ENCODE data around the gene STEAP3.

STEAP3 gene

DNA sequence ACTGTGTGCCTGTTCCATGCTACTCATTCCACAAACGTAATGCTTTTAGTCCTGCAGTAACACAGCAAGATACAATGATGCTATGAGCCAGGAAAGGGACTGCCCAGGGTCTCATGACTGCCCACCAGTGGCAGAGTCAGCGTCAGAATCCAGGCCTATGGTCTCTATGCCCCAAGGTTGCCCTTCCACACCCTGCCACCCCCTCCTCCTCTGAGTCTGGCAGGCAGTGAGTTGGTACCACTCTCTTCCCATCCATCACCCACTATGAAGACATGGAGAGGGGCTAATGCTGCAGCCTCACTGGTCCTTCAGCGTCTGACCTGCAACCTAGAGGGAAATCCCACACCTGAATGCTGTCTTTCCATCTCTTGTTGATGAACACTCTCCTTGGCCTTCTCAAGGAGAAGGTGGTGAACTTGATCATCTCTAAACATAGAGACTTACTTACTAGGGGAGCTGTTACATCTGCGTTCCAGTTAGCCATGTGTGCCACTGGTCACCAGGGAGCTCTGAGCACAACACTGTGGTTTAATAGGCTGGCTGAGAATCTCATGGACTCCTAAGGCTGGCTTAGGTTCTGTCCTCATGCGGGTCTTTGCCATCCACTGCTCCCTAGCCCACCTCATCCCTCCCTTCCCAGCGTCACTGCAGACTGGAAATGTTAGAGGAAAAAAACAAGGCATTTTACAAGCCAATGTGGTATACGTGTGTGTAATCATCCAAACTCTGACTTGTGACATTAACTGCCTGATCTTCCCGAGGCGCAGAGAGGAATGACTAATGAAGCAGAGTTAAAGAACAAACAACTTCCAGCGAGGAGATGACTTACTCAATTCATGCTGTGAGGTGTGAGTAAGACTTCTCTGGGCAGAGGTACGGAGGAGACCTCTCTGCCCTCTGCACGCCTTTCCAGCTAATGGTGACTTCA, 28.8 kb downstream of the STEAP3 start:
- H3K4me3 ChIP-seq (ENCODE audit: insufficient read depth, low read depth, low read length, poor library complexity, severe bottlenecking): no peak overlapping the region

DNA sequence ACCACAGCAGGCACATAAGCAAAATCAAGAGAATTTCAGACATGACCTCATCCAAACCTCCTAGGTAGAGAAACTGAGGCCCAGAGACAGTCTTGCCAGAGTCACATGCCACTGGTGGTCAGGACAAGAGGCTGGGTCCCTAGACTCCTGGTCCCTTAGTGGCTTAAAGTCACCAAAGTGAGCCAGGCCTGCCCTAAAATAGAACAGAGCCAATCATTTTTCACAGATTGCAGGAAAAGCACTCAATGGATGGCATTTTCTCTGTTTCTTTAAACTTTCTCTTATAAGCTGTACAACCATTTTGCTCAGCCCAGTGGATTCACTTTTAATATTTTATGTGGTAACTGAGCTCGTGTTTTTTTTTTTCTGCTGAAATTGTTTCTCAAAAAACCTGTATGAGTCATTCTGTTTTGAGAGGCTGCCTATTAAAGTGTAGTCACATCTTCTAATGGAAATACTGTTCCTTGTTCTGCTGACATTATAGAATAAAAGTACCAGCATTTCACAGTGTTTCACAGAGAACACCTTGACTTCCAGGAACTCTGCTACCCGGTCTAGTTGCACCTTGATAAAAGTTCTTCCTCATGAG, 29.6 kb downstream of the STEAP3 start:
- no peaks in the 10 kb centered on the region for H3K4me1 ChIP-seq (ENCODE audit: control insufficient read depth, insufficient read depth, low read length, poor library complexity, severe bottlenecking)

More for the DNA sequence above, 28.8 kb downstream of the STEAP3 start:
- Histone ChIP-seq H3K9me3 (ENCODE audit: control insufficient read depth, low read length) (no peaks in the 10 kb centered on the region), H3K27ac (ENCODE audit: insufficient read depth, low read length, poor library complexity, severe bottlenecking) (no peak overlapping the region), H3K27me3 (replicated peaks; ENCODE audit: control insufficient read depth, insufficient read depth, low read length, poor library complexity, severe bottlenecking) (no peaks in the 10 kb centered on the region), H3K4me1 (ENCODE audit: control insufficient read depth, insufficient read depth, low read length, poor library complexity, severe bottlenecking) (no peaks in the 10 kb centered on the region), H3K36me3 (ENCODE audit: control insufficient read depth, insufficient read depth, low read length) (no peaks in the 10 kb centered on the region)
- DNase-seq: no peak

DNA sequence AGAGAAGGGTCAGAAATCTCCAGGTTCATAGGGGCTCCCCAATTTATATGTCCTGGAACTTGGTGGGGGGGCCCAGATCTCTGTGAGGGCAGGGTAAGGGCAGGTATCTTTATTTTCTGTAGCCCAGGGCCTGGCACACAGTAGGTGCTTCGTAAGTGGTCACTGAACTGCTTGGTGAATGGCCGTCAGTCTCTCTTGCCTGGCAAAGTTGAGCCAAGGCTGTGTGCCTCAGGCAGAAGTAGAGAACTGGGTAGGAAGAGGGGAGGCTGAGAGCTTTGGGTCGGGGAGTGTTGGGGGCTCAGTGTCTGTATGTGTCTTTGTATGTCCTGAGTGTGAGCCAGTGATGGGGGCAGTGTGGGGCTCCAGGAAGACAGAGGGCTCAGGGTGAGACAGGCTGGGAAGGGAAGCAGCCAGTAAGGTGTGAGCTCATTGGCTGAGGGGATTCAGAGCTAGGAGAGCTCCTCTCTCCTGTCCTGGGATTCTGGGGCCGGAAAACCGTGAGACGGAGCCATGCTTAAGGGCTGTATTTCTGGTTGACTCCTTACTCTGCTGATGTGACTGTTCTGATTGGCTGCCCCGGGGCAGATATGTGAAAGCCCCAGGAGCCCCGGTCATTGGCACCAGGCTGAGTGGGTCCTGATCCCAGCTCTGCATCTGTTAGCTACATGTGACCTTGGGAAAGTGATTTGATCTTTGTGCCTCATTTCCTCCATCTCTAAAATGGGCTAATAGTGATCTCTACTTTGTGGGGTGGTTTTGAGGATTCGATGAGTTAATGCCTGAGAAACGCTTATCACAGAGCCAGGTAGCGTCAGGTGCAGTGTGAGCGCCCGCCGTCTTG, 30.3 kb downstream of the STEAP3 start:
- H3K9me3 ChIP-seq (ENCODE audit: control insufficient read depth, low read length): no peaks in the 10 kb centered on the region
- no peak for DNase-seq
- H3K27me3 ChIP-seq (replicated peaks; ENCODE audit: control insufficient read depth, insufficient read depth, low read length, poor library complexity, severe bottlenecking): no peaks in the 10 kb centered on the region
- no peaks in the 10 kb centered on the region for H3K36me3 ChIP-seq (ENCODE audit: control insufficient read depth, insufficient read depth, low read length)
- H3K4me1 ChIP-seq (ENCODE audit: control insufficient read depth, insufficient read depth, low read length, poor library complexity, severe bottlenecking): no peaks in the 10 kb centered on the region
- no peak overlapping the region for H3K27ac ChIP-seq (ENCODE audit: insufficient read depth, low read length, poor library complexity, severe bottlenecking)
- no peak overlapping the region for H3K4me3 ChIP-seq (ENCODE audit: insufficient read depth, low read depth, low read length, poor library complexity, severe bottlenecking)

More for the DNA sequence above, 29.6 kb downstream of the STEAP3 start:
- H3K27ac ChIP-seq (ENCODE audit: insufficient read depth, low read length, poor library complexity, severe bottlenecking): no peak overlapping the region
- H3K27me3 ChIP-seq (replicated peaks; ENCODE audit: control insufficient read depth, insufficient read depth, low read length, poor library complexity, severe bottlenecking): no peaks in the 10 kb centered on the region
- H3K4me3 ChIP-seq (ENCODE audit: insufficient read depth, low read depth, low read length, poor library complexity, severe bottlenecking): no peak overlapping the region
- H3K9me3 ChIP-seq (ENCODE audit: control insufficient read depth, low read length): no peaks in the 10 kb centered on the region
- H3K36me3 ChIP-seq (ENCODE audit: control insufficient read depth, insufficient read depth, low read length): no peaks in the 10 kb centered on the region
- no peak for DNase-seq

DNA sequence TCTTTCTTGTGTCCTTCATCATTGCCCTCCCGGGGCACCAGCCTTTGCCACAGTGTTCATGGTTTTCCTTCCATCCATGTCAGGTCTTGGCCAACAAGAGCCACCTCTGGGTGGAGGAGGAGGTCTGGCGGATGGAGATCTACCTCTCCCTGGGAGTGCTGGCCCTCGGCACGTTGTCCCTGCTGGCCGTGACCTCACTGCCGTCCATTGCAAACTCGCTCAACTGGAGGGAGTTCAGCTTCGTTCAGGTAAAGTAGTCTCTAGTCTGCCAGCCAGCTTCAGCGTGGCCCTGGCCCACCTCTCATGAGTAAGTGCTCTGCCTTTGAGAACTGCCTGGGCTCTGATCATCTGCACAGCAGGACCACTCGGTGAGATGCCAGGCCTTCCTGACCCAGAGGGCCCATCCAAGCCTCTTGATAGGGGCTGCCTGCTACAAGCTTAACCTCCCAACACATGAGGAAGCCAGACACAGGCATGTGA, 31.0 kb downstream of the STEAP3 start:
- no peaks in the 10 kb centered on the region for H3K27me3 ChIP-seq (replicated peaks; ENCODE audit: control insufficient read depth, insufficient read depth, low read length, poor library complexity, severe bottlenecking)
- no peak for DNase-seq
- H3K4me3 ChIP-seq (ENCODE audit: insufficient read depth, low read depth, low read length, poor library complexity, severe bottlenecking): no peak overlapping the region
- H3K9me3 ChIP-seq (ENCODE audit: control insufficient read depth, low read length): no peaks in the 10 kb centered on the region
- H3K4me1 ChIP-seq (ENCODE audit: control insufficient read depth, insufficient read depth, low read length, poor library complexity, severe bottlenecking): no peaks in the 10 kb centered on the region
- H3K27ac ChIP-seq (ENCODE audit: insufficient read depth, low read length, poor library complexity, severe bottlenecking): no peak overlapping the region
- no peaks in the 10 kb centered on the region for H3K36me3 ChIP-seq (ENCODE audit: control insufficient read depth, insufficient read depth, low read length)

DNA sequence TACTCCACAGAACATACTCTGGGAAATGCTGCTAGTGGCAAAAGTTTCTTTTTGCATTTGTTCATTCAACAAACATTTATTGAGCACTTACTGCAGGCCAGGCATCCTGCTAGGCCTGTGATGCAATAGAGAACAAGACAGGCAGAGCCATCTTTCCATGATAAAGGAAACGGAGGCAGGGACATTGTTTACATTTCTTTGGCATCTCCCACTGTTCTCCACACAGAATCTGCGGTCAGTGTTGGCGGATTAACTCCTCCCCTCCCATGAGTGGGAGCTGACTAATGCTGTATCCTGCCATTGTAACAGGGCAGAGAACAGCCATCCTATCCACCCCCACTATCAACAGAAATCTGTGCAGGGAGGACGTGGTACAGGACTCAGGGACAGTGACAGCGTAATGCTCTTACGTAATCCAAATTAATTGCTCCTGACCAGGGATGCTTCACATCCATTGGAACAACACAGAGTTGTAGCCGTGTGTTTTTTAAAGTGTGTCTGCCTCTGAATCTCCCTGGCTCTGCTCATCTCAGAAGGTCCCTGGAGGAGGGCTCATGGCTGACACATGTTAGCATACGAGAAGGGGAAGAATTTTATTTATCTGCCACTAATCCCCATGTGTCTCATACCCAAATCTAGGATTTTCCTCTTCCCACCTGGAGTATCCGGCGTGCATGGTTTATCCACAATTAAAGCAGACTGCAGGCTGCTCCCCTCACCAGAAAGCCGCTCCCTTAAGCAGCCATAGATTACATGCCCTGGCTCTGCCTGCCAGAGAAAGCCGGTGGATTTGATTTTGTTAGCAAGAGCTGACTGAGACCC, 32.3 kb downstream of the STEAP3 start:
- H3K9me3 ChIP-seq (ENCODE audit: control insufficient read depth, low read length): no peaks in the 10 kb centered on the region
- H3K27ac ChIP-seq (ENCODE audit: insufficient read depth, low read length, poor library complexity, severe bottlenecking): no peak overlapping the region
- H3K36me3 ChIP-seq (ENCODE audit: control insufficient read depth, insufficient read depth, low read length): no peaks in the 10 kb centered on the region
- H3K27me3 ChIP-seq (replicated peaks; ENCODE audit: control insufficient read depth, insufficient read depth, low read length, poor library complexity, severe bottlenecking): no peaks in the 10 kb centered on the region
- H3K4me1 ChIP-seq (ENCODE audit: control insufficient read depth, insufficient read depth, low read length, poor library complexity, severe bottlenecking): no peaks in the 10 kb centered on the region
- H3K4me3 ChIP-seq (ENCODE audit: insufficient read depth, low read depth, low read length, poor library complexity, severe bottlenecking): no peak overlapping the region
- no peak for DNase-seq

DNA sequence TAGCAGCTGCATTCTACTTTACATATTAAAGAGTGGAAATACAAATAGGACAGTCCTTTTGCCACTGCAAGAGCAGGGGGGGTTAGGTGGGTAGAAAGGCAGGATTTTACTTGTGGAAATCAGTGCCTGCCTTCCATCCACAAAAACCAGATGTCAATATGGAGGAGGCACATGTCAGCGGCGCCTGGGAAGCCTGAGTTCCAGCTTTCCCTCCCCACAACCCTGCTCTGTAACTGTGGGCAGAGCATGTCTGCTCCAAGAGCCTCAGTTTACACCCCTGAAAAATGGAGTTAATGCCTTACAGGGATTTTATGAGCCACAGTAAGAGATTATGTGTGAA, 32.9 kb downstream of the STEAP3 start:
- no peaks in the 10 kb centered on the region for H3K4me1 ChIP-seq (ENCODE audit: control insufficient read depth, insufficient read depth, low read length, poor library complexity, severe bottlenecking)
- H3K4me3 ChIP-seq (ENCODE audit: insufficient read depth, low read depth, low read length, poor library complexity, severe bottlenecking): no peak overlapping the region
- no peaks in the 10 kb centered on the region for H3K36me3 ChIP-seq (ENCODE audit: control insufficient read depth, insufficient read depth, low read length)
- no peak for DNase-seq
- H3K27ac ChIP-seq (ENCODE audit: insufficient read depth, low read length, poor library complexity, severe bottlenecking): no peak overlapping the region
- no peaks in the 10 kb centered on the region for H3K27me3 ChIP-seq (replicated peaks; ENCODE audit: control insufficient read depth, insufficient read depth, low read length, poor library complexity, severe bottlenecking)
- no peaks in the 10 kb centered on the region for H3K9me3 ChIP-seq (ENCODE audit: control insufficient read depth, low read length)

DNA sequence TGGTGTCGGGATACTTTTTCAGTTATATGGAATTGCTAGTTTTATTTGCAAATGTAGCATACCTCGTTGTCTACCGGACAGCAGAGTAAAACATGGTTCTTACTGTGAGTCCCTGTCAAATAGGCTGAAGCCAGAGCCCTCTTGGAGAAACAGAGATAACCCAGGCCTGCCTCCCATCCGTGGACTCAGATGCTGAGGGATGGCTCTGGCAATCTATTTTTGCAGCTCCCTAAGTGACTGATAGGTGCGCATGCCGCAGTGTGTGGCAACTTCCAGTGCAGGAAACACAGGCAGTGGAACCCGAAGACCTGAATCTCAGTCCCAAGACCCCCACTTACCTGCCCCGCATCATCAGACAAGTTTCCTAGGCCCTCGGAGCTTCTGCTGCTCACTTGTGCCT, 33.6 kb downstream of the STEAP3 start:
- DNase-seq: no peak
- Histone ChIP-seq H3K9me3 (ENCODE audit: control insufficient read depth, low read length) (no peaks in the 10 kb centered on the region), H3K36me3 (ENCODE audit: control insufficient read depth, insufficient read depth, low read length) (no peaks in the 10 kb centered on the region), H3K4me3 (ENCODE audit: insufficient read depth, low read depth, low read length, poor library complexity, severe bottlenecking) (no peak overlapping the region), H3K27ac (ENCODE audit: insufficient read depth, low read length, poor library complexity, severe bottlenecking) (no peak overlapping the region), H3K27me3 (replicated peaks; ENCODE audit: control insufficient read depth, insufficient read depth, low read length, poor library complexity, severe bottlenecking) (no peaks in the 10 kb centered on the region), H3K4me1 (ENCODE audit: control insufficient read depth, insufficient read depth, low read length, poor library complexity, severe bottlenecking) (no peaks in the 10 kb centered on the region)

DNA sequence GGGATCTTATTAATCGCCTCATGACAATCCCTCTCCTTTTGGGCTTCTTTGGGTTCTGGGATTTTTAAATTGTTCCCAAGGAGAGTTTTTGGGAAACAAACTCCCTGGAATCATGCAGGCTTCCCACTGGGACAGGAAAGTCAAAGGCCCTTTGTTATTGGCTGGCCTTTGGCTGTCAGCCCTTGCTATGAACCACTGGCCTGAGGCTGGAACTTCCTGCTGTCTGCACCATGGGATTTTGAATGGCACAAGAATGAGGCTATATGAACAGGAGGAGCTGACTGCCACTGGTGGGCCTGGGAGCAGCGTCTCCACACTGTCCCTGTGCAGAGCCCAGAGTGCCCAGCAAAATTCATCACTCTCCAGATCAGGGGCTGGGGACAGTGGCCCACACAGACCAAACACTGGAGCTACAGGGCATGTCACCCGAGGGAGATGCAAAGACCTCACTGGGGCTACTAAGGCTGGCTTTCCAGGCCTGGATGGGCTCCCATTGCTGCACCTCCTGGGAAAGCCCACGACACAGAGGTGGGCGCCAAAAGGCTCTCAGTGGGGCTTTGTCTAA, 35.7 kb downstream of the STEAP3 start:
- no peak overlapping the region for H3K4me3 ChIP-seq (ENCODE audit: insufficient read depth, low read depth, low read length, poor library complexity, severe bottlenecking)

More for the DNA sequence above, 35.7 kb downstream of the STEAP3 start:
- Histone ChIP-seq H3K36me3 (ENCODE audit: control insufficient read depth, insufficient read depth, low read length) (no peaks in the 10 kb centered on the region), H3K27ac (ENCODE audit: insufficient read depth, low read length, poor library complexity, severe bottlenecking) (no peak overlapping the region), H3K4me1 (ENCODE audit: control insufficient read depth, insufficient read depth, low read length, poor library complexity, severe bottlenecking) (no peaks in the 10 kb centered on the region), H3K27me3 (replicated peaks; ENCODE audit: control insufficient read depth, insufficient read depth, low read length, poor library complexity, severe bottlenecking) (no peaks in the 10 kb centered on the region), H3K9me3 (ENCODE audit: control insufficient read depth, low read length) (no peaks in the 10 kb centered on the region)
- DNase-seq: no peak

All from effector memory CD4-positive, alpha-beta T cell (primary cell).